Measurements from ENCODE around the gene MAN2B2. TPM values are rescaled to one million over a fixed set of nuclear protein-coding genes. Genes with fewer than 3 reads are reported as not detected.

Gene MAN2B2
- total and polyA plus RNA-seq, 2 of the 4 experiments (the other 2 are of a cell fraction) = 13.4 to 34.1 TPM

- dilution Hi-C loops (cut with HindIII; ENCODE audit: low sequenced_read_pairs, unreplicated experiment) = no loop called here
- TF ChIP-seq MXI1 (IDR thresholded peaks at IDR 0.05; ENCODE audit: borderline replicate concordance, low read depth, low read length) = no peak
- H3K4me3 ChIP-seq (ENCODE audit: insufficient read depth, low read depth, low read length) = no peak overlapping the region
- H3K4me2 ChIP-seq (ENCODE audit: low read depth, low read length) = no peak overlapping the region
- 73% methylated on average over 16 of the region's 26 CpGs; no CpG with 5 or more reads in 1 of the 2 experiments for WGBS, 2 experiments (ENCODE audit: extremely low coverage in 2 of 2, insufficient read length in 1 of 2)
- no peaks in the 10 kb centered on the region; the same call in 1 of the 2 replicates for H3K9me1 ChIP-seq (ENCODE audit: insufficient read depth, low read length)
- H2BK15ac ChIP-seq (ENCODE audit: low read depth, low read length) = no peak overlapping the region
- no peak overlapping the region for H4K5ac ChIP-seq (ENCODE audit: low read depth, low read length)
- H3K9me3 ChIP-seq (ENCODE audit: control insufficient read depth, insufficient read depth, low read length) = peaks cover 4% of the 10 kb centered on the region; the same call in 1 of the 2 replicates
- no peak overlapping the region for H2BK5ac ChIP-seq (ENCODE audit: low read depth, low read length, poor library complexity, severe bottlenecking)
- BruUV-seq (replicated peaks) = no TSS peak
- H2AFZ ChIP-seq (replicated peaks; ENCODE audit: low read length, poor library complexity) = no peak overlapping the region
- H3K27ac ChIP-seq (ENCODE audit: insufficient read depth, low read length) = no peak overlapping the region
- no peak overlapping the region for H4K8ac ChIP-seq (ENCODE audit: low read depth in 2 of 2, low read length in 2 of 2)
- H2BK120ac ChIP-seq (ENCODE audit: low read depth, low read length) = no peak overlapping the region
- H3K14ac ChIP-seq (replicated peaks; ENCODE audit: low read depth, low read length) = no peak overlapping the region
- no peak overlapping the region for H3K18ac ChIP-seq (ENCODE audit: low read depth, low read length)
- no peak overlapping the region for H3K9ac ChIP-seq (ENCODE audit: low read depth, low read length)
- DNase-seq = no peak
- H2AK9ac ChIP-seq (replicated peaks; ENCODE audit: low read depth, low read length, poor library complexity) = no peak overlapping the region
- H3K27me3 ChIP-seq (ENCODE audit: control insufficient read depth, insufficient read depth, low read length) = no peaks in the 10 kb centered on the region
- H2AK5ac ChIP-seq (ENCODE audit: low read depth, low read length) = no peak overlapping the region
- no peaks in the 10 kb centered on the region for H4K20me1 ChIP-seq (ENCODE audit: insufficient read depth, low read length)
- H3K4me1 ChIP-seq (ENCODE audit: control insufficient read depth, insufficient read depth, low read length) = no peaks in the 10 kb centered on the region
- H3K56ac ChIP-seq (ENCODE audit: extremely low read depth, insufficient read depth, low read length) = no peak overlapping the region
- no peak overlapping the region for H3K23ac ChIP-seq (ENCODE audit: low read depth, low read length)
- H3K36me3 ChIP-seq (ENCODE audit: control insufficient read depth, insufficient read depth, low read length) = peaks cover 21% of the 10 kb centered on the region
- no peak overlapping the region for H3K4ac ChIP-seq (ENCODE audit: low read depth, low read length)
- ATAC-seq (ENCODE audit: low read depth) = no peak
- ChIA-PET POLR2A (ENCODE audit: unreplicated experiment) (no interaction called here), CTCF (no interaction called here)
- intact Hi-C loops (cut with micrococcal nuclease) = no loop called here
- H3K79me1 ChIP-seq (ENCODE audit: low read depth in 1 of 2, low read length in 2 of 2) = no peaks in the 10 kb centered on the region
- H2BK20ac ChIP-seq (ENCODE audit: low read depth, low read length) = no peak overlapping the region
- in situ Hi-C loops (cut with MboI; ENCODE audit: low sequenced_read_pairs) = no loop called here
- H4K91ac ChIP-seq (ENCODE audit: insufficient read depth, low read depth, low read length) = no peak overlapping the region
Observed at GRCh38 chr4:6586715-6587325, 11.8 kb downstream of the MAN2B2 start.

Measured in IMR-90 (cell line).